IMR-90 (cell line): ENCODE results near the gene B3GAT1. TPM values are rescaled to one million over a fixed set of nuclear protein-coding genes. Genes with fewer than 3 reads are reported as not detected.

ENCODE experiments used
- ATAC-seq: fragments of 200-7000 bp; cut with Tn5 transposase; 2 replicates; pipeline ENCODE4 v1.9.1; 2020; ENCODE audit warnings: low read depth, mild to moderate bottlenecking, moderate library complexity
- BruUV-seq: library from RNA; stranded (reverse); fragments of 400-500 nt; replicated peaks from 2 replicates; lab custom pipeline; 2021; lab: Mats Ljungman, UMichigan
- CTCF ChIA-PET: fragments of 300-600 bp; formaldehyde crosslinking; extraction: SDS; loops from one replicate; lab custom pipeline; 2021; ENCODE audit warnings: antibody characterized with exemption; lab: Yijun Ruan, JAX
- POLR2A ChIA-PET: fragments of 300-600 bp; sonication (Branson Sonifier 250); formaldehyde crosslinking; loops from one replicate; lab custom pipeline; 2022; ENCODE audit warnings: antibody characterized with exemption; ENCODE audit not compliant: unreplicated experiment; lab: Charles Lee
- DNase-seq: peaks from one replicate; pipeline ENCODE4 v3.0.0; 2013
- H2AFZ ChIP-seq: replicated peaks from 2 replicates; pipeline ENCODE3; 2013; ENCODE audit warnings: low read length, mild to moderate bottlenecking; ENCODE audit not compliant: poor library complexity
- H2AK5ac ChIP-seq: 2 replicates; pipeline ENCODE4 v1.6.1; 2013; ENCODE audit warnings: low read depth, low read length, inconsistent platforms
- H2AK9ac ChIP-seq: replicated peaks from 2 replicates; pipeline ENCODE3; 2013; ENCODE audit warnings: mild to moderate bottlenecking, low read depth, low read length, moderate library complexity; ENCODE audit not compliant: poor library complexity
- H2BK120ac ChIP-seq: 2 replicates; pipeline ENCODE4 v1.6.1; 2013; ENCODE audit warnings: low read depth, low read length, inconsistent platforms
- H2BK15ac ChIP-seq: 3 replicates; pipeline ENCODE4 v1.6.1; 2013; ENCODE audit warnings: low read depth, low read length, inconsistent platforms
- H2BK20ac ChIP-seq: 2 replicates; pipeline ENCODE4 v1.6.1; 2013; ENCODE audit warnings: low read depth, mild to moderate bottlenecking, inconsistent platforms, low read length, moderate library complexity
- H2BK5ac ChIP-seq: 2 replicates; pipeline ENCODE4 v1.6.1; 2013; ENCODE audit warnings: mild to moderate bottlenecking, low read depth, low read length, inconsistent platforms; ENCODE audit not compliant: poor library complexity, severe bottlenecking
- H3K14ac ChIP-seq: replicated peaks from 2 replicates; pipeline ENCODE4 v1.6.1; 2013; ENCODE audit warnings: low read depth, low read length, inconsistent platforms
- H3K18ac ChIP-seq: 2 replicates; pipeline ENCODE4 v1.6.1; 2013; ENCODE audit warnings: low read depth, low read length, control low read depth
- H3K23ac ChIP-seq: 2 replicates; pipeline ENCODE4 v1.6.1; 2013; ENCODE audit warnings: low read depth, low read length, inconsistent platforms
- H3K27ac ChIP-seq: 2 replicates; pipeline ENCODE4 v1.5.1; 2013; ENCODE audit warnings: mild to moderate bottlenecking, control low read depth, low read length; ENCODE audit not compliant: insufficient read depth
- H3K27me3 ChIP-seq: 2 replicates; pipeline ENCODE4 v1.6.1; 2013; ENCODE audit warnings: low read length; ENCODE audit not compliant: control insufficient read depth, insufficient read depth
- H3K36me3 ChIP-seq: 2 replicates; pipeline ENCODE4 v1.6.1; 2013; ENCODE audit warnings: low read length, mixed read lengths; ENCODE audit not compliant: control insufficient read depth, insufficient read depth
- H3K4ac ChIP-seq: 2 replicates; pipeline ENCODE4 v1.6.1; 2013; ENCODE audit warnings: low read depth, low read length, inconsistent platforms
- H3K4me1 ChIP-seq: 2 replicates; pipeline ENCODE4 v1.6.1; 2013; ENCODE audit warnings: low read length, mixed read lengths; ENCODE audit not compliant: control insufficient read depth, insufficient read depth
- H3K4me2 ChIP-seq: 2 replicates; pipeline ENCODE4 v1.6.1; 2013; ENCODE audit warnings: low read depth, mild to moderate bottlenecking, control low read depth, low read length, moderate library complexity
- H3K4me3 ChIP-seq: 2 replicates; pipeline ENCODE4 v1.5.1; 2013; ENCODE audit warnings: low read depth, mild to moderate bottlenecking, control low read depth, low read length, moderate library complexity; ENCODE audit not compliant: insufficient read depth
- H3K56ac ChIP-seq: 2 replicates; pipeline ENCODE4 v1.6.1; 2013; ENCODE audit warnings: low read length, inconsistent platforms; ENCODE audit not compliant: insufficient read depth; ENCODE audit errors: extremely low read depth
- H3K79me1 ChIP-seq, 2 experiments: 2 replicates each; pipeline ENCODE4 v1.6.1; 2013; ENCODE audit warnings: low read length in 2 of 2, inconsistent platforms in 1 of 2, low read depth in 1 of 2
- H3K9ac ChIP-seq: 2 replicates; pipeline ENCODE4 v1.6.1; 2013; ENCODE audit warnings: low read depth, low read length, control low read depth
- H3K9me1 ChIP-seq: 2 replicates; pipeline ENCODE4 v1.6.1; 2013; ENCODE audit warnings: low read length, inconsistent platforms; ENCODE audit not compliant: insufficient read depth
- H3K9me3 ChIP-seq: 2 replicates; pipeline ENCODE4 v1.6.1; 2013; ENCODE audit warnings: low read length; ENCODE audit not compliant: control insufficient read depth, insufficient read depth
- H4K20me1 ChIP-seq: 2 replicates; pipeline ENCODE4 v1.6.1; 2013; ENCODE audit warnings: low read length, inconsistent platforms; ENCODE audit not compliant: insufficient read depth
- H4K5ac ChIP-seq: 2 replicates; pipeline ENCODE4 v1.6.1; 2013; ENCODE audit warnings: mild to moderate bottlenecking, low read depth, low read length, control low read depth
- H4K8ac ChIP-seq, 2 experiments: 2 replicates each; pipeline ENCODE4 v1.6.1; 2013; ENCODE audit warnings: low read depth in 2 of 2, low read length in 2 of 2, control low read depth in 1 of 2, inconsistent platforms in 1 of 2
- H4K91ac ChIP-seq: 2 replicates; pipeline ENCODE4 v1.6.1; 2013; ENCODE audit warnings: low read depth, low read length, inconsistent platforms; ENCODE audit not compliant: insufficient read depth
- BHLHE40 ChIP-seq: fragments of 150-350 bp; IDR thresholded peaks from 2 replicates; pipeline ENCODE4 v1.6.1; 2016; ENCODE audit warnings: mild to moderate bottlenecking, low read depth, low read length
- CEBPB ChIP-seq: IDR thresholded peaks from 2 replicates; pipeline ENCODE4 v1.6.1; 2012; ENCODE audit warnings: low read depth, low read length, improper control_type of control experiment
- CHD1 ChIP-seq: IDR thresholded peaks from 2 replicates; pipeline ENCODE4 v1.6.1; 2012; ENCODE audit warnings: low read depth, low read length, improper control_type of control experiment
- FOS ChIP-seq: fragments of 150-350 bp; IDR thresholded peaks from 2 replicates; pipeline ENCODE4 v1.6.1; 2016; ENCODE audit warnings: low read depth, low read length
- MAFK ChIP-seq: IDR thresholded peaks from 2 replicates; pipeline ENCODE4 v1.6.1; 2012; ENCODE audit warnings: low read depth, low read length, improper control_type of control experiment
- MAZ ChIP-seq: IDR thresholded peaks from 2 replicates; pipeline ENCODE4 v1.6.1; 2012; ENCODE audit warnings: low read depth, mild to moderate bottlenecking, low read length, improper control_type of control experiment, moderate library complexity, borderline replicate concordance
- MXI1 ChIP-seq: IDR thresholded peaks from 2 replicates; pipeline ENCODE4 v1.6.1; 2012; ENCODE audit warnings: low read depth, mild to moderate bottlenecking, low read length, moderate library complexity, borderline replicate concordance
- NFE2L2 ChIP-seq: fragments of 150-350 bp; IDR thresholded peaks from 2 replicates; pipeline ENCODE4 v1.6.1; 2016; ENCODE audit warnings: low read depth, mild to moderate bottlenecking, low read length
- POLR2A ChIP-seq: IDR thresholded peaks from 2 replicates; pipeline ENCODE4 v1.6.1; 2012; ENCODE audit warnings: mild to moderate bottlenecking, low read depth, low read length
- RAD21 ChIP-seq: IDR thresholded peaks from 2 replicates; pipeline ENCODE4 v1.6.1; 2012; ENCODE audit warnings: low read length, improper control_type of control experiment
- RCOR1 ChIP-seq: IDR thresholded peaks from 2 replicates; pipeline ENCODE4 v1.6.1; 2012; ENCODE audit warnings: mild to moderate bottlenecking, low read length, improper control_type of control experiment; ENCODE audit not compliant: insufficient replicate concordance
- RFX5 ChIP-seq: IDR thresholded peaks from 2 replicates; pipeline ENCODE4 v1.8.0; 2012; ENCODE audit warnings: low read depth, mild to moderate bottlenecking, low read length, moderate library complexity
- SMC3 ChIP-seq: fragments of 150-350 bp; IDR thresholded peaks from 2 replicates; pipeline ENCODE4 v1.6.1; 2016; ENCODE audit warnings: low read depth, mild to moderate bottlenecking, antibody characterized with exemption, low read length, moderate library complexity
- WGBS, 2 experiments: methylation state at CpG; one replicate each; pipeline versions ENCODE4 v1.1.5 to v1.1.7; 2013; ENCODE audit warnings: missing lambda C conversion rate in 2 of 2; ENCODE audit not compliant: insufficient read length in 1 of 2; ENCODE audit errors: extremely low coverage in 2 of 2; 5-methylcytosine and 5-hydroxymethylcytosine counted together
- dilution Hi-C: fragments of 300-500 bp; cut with HindIII; formaldehyde crosslinking; loops from one replicate; pipeline ENCODE4 v1.14.3; 2018; ENCODE audit warnings: low sequenced_read_pairs; ENCODE audit not compliant: unreplicated experiment
- in situ Hi-C: fragments of 300-500 bp; cut with MboI; formaldehyde crosslinking; loops from 3 replicates; pipeline ENCODE4 v1.14.3; 2019; ENCODE audit warnings: low sequenced_read_pairs, inconsistent platforms, mixed read lengths
- intact Hi-C: fragments of 100-400 bp; cut with micrococcal nuclease; formaldehyde crosslinking; loops from 2 replicates; pipeline ENCODE4 v1.10.0; 2022
- polyA plus RNA-seq, 3 experiments: library from polyadenylated mRNA; depleted of rRNA; stranded (reverse); fragments of >200 nt; gene quantifications; 2 replicates each; pipeline ENCODE4 v1.2.3, GENCODE V29; 2012; ENCODE audit warnings: low replicate concordance in 1 of 3
- total RNA-seq: library from RNA; depleted of rRNA; stranded (reverse); fragments of >200 nt; gene quantifications from 2 replicates; pipeline ENCODE4 v1.2.3, GENCODE V29; 2012
- TF ChIP-seq, protein P1 (sequence below): fragments of 150-350 bp; IDR thresholded peaks from 2 replicates; pipeline ENCODE4 v1.6.1; 2017; ENCODE audit warnings: mild to moderate bottlenecking, antibody characterized with exemption, low read length, low read depth
- TF ChIP-seq, protein P2 (sequence below): conservative IDR thresholded peaks from 2 replicates; pipeline ENCODE4 v1.5.1; 2012; ENCODE audit warnings: mild to moderate bottlenecking, low read depth, low read length, improper control_type of control experiment
- TF ChIP-seq, protein P3 (sequence below): fragments of 150-350 bp; IDR thresholded peaks from 2 replicates; pipeline ENCODE4 v1.6.1; 2016; ENCODE audit warnings: low read depth, mild to moderate bottlenecking, low read length, moderate library complexity, borderline replicate concordance

The B3GAT1 gene
- total and polyA plus RNA-seq, 2 of the 4 experiments (the other 2 are of a cell fraction): not detected

DNA sequence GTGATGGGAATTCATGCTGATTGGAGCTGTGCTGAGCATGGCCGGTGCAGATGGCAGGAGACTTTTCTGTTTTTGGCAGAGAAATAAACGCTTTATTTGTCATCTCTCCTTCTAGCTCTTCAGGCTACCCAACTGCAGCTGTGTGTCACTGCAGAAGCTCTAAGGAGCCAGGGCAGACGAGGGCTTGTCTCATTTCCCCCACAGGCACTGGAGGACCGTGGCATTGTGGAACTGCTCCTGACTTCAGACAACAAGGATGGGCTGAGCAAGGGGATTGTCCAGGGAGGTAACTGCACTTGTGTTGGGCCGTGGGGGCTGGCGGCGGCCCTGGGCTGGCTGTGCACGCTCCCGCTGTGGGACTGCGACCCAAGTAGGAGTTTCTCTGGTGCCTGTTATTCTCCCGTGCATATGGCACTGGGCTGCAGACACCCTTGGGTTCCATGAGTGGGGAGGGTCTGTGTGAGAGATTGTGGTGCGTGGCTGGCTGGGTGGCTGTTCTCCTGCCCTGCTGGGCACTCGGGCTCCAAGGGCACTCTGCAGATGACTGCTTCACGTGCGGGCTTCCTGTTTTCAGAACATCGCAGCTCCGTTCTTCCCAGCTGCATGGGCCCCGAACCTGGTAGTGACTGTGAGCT, 53.1 kb downstream of the B3GAT1 start:
- Histone ChIP-seq H3K23ac (no peak overlapping the region), H3K36me3 (no peaks in the 10 kb centered on the region), H2AK9ac (no peak overlapping the region), H3K14ac (no peak overlapping the region), H3K79me1 (no peaks in the 10 kb centered on the region), H4K91ac (no peak overlapping the region), H2BK120ac (no peak overlapping the region), H3K9me3 (peaks cover 14% of the 10 kb centered on the region), H3K4me1 (no peaks in the 10 kb centered on the region), H2AFZ (no peak overlapping the region), H3K18ac (no peak overlapping the region), H4K20me1 (no peaks in the 10 kb centered on the region), H3K4me2 (no peak overlapping the region), H3K9ac (no peak overlapping the region), H2BK5ac (no peak overlapping the region), H4K8ac (no peak overlapping the region), H2BK20ac (no peak overlapping the region), H3K9me1 (no peaks in the 10 kb centered on the region), H3K27ac (no peak overlapping the region), H4K5ac (no peak overlapping the region), H3K4me3 (no peak overlapping the region), H3K4ac (no peak overlapping the region), H3K56ac (no peak overlapping the region), H3K27me3 (no peaks in the 10 kb centered on the region), H2BK15ac (no peak overlapping the region), H2AK5ac (no peak overlapping the region)
- dilution Hi-C loops (no loop called here), intact Hi-C loops (no loop called here), in situ Hi-C loops (no loop called here)
- 77% methylated on average over 7 of the region's 18 CpGs; no CpG with 5 or more reads in 1 of the 2 experiments for WGBS, 2 experiments
- TF ChIP-seq NFE2L2 (no peak), RAD21 (no peak), RFX5 (no peak), POLR2A (no peak), SMC3 (no peak), MAFK (no peak), CHD1 (no peak), FOS (no peak), BHLHE40 (no peak), MXI1 (no peak), CEBPB (no peak), MAZ (no peak), RCOR1 (no peak)
- TF ChIP-seq, protein P1, sequence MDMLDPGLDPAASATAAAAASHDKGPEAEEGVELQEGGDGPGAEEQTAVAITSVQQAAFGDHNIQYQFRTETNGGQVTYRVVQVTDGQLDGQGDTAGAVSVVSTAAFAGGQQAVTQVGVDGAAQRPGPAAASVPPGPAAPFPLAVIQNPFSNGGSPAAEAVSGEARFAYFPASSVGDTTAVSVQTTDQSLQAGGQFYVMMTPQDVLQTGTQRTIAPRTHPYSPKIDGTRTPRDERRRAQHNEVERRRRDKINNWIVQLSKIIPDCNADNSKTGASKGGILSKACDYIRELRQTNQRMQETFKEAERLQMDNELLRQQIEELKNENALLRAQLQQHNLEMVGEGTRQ: no peak
- TF ChIP-seq, protein P2, sequence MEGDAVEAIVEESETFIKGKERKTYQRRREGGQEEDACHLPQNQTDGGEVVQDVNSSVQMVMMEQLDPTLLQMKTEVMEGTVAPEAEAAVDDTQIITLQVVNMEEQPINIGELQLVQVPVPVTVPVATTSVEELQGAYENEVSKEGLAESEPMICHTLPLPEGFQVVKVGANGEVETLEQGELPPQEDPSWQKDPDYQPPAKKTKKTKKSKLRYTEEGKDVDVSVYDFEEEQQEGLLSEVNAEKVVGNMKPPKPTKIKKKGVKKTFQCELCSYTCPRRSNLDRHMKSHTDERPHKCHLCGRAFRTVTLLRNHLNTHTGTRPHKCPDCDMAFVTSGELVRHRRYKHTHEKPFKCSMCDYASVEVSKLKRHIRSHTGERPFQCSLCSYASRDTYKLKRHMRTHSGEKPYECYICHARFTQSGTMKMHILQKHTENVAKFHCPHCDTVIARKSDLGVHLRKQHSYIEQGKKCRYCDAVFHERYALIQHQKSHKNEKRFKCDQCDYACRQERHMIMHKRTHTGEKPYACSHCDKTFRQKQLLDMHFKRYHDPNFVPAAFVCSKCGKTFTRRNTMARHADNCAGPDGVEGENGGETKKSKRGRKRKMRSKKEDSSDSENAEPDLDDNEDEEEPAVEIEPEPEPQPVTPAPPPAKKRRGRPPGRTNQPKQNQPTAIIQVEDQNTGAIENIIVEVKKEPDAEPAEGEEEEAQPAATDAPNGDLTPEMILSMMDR: no peak
- TF ChIP-seq, protein P3, sequence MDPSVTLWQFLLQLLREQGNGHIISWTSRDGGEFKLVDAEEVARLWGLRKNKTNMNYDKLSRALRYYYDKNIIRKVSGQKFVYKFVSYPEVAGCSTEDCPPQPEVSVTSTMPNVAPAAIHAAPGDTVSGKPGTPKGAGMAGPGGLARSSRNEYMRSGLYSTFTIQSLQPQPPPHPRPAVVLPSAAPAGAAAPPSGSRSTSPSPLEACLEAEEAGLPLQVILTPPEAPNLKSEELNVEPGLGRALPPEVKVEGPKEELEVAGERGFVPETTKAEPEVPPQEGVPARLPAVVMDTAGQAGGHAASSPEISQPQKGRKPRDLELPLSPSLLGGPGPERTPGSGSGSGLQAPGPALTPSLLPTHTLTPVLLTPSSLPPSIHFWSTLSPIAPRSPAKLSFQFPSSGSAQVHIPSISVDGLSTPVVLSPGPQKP: no peak
- ChIA-PET CTCF (no interaction called here), POLR2A (no interaction called here)
- DNase-seq (no peak), ATAC-seq (no peak)
- no TSS peak for BruUV-seq
